HG03342 (cell line): ENCODE results near the gene GCNT4.
"Not testable (repeated sequence)": the region's sequence is repeated elsewhere in the genome, so short reads cannot be mapped to it uniquely, and the experiment has no call there.

ENCODE experiments used
- ATAC-seq: cut with Tn5 transposase; IDR thresholded peaks from one replicate; pipeline ENCODE4 v1.9.1; 2021; ENCODE audit warnings: mild to moderate bottlenecking, moderate library complexity; ENCODE audit not compliant: unreplicated experiment

The GCNT4 gene

GRCh38 chr5:75052192-75053053 is at the start of gene GCNT4:
Gene GCNT4, minus strand, starts transcription at chr5:75052558. Its CDS starts 22,521 bp downstream, at chr5:75030037.
- no peak for ATAC-seq

- ATAC-seq = not testable (repeated sequence)
These were observed 43.6 kb upstream of the GCNT4 start for GRCh38 chr5:75095956-75096355.

- no peak for ATAC-seq
These were observed 39.2 kb upstream of the GCNT4 start for GRCh38 chr5:75091597-75091996.

GRCh38 chr5:75089662-75090061 is 37.3 kb upstream of the GCNT4 start:
- no peak for ATAC-seq

GRCh38 chr5:75089137-75089536 is 36.8 kb upstream of the GCNT4 start:
- ATAC-seq = no peak

- no peak for ATAC-seq
These were observed 36.3 kb upstream of the GCNT4 start for GRCh38 chr5:75088648-75089047.

- ATAC-seq = no peak
These were observed 29.2 kb upstream of the GCNT4 start for GRCh38 chr5:75081510-75081909.

GRCh38 chr5:75079346-75079745 is 27.0 kb upstream of the GCNT4 start:
- not testable (repeated sequence) for ATAC-seq

GRCh38 chr5:75078027-75078426 is 25.7 kb upstream of the GCNT4 start:
- ATAC-seq = no peak

GRCh38 chr5:75072061-75072460 is 19.7 kb upstream of the GCNT4 start:
- ATAC-seq = no peak

GRCh38 chr5:75071100-75071499 is 18.7 kb upstream of the GCNT4 start:
- ATAC-seq = no peak

GRCh38 chr5:75067434-75067833 is 15.1 kb upstream of the GCNT4 start:
- no peak for ATAC-seq

GRCh38 chr5:75062925-75063531 is 10.7 kb upstream of the GCNT4 start:
- ATAC-seq = no peak

- no peak for ATAC-seq
These were observed 7.7 kb upstream of the GCNT4 start for GRCh38 chr5:75059912-75060545.

- no peak for ATAC-seq
These were observed 6.7 kb upstream of the GCNT4 start for GRCh38 chr5:75058986-75059535.

GRCh38 chr5:75057561-75057960 is 5.2 kb upstream of the GCNT4 start:
- no peak for ATAC-seq

GRCh38 chr5:75055727-75056144 is 3.4 kb upstream of the GCNT4 start:
- no peak for ATAC-seq

GRCh38 chr5:75054134-75054930 is 2.0 kb upstream of the GCNT4 start:
- no peak for ATAC-seq

- ATAC-seq = no peak
These were observed 1.2 kb upstream of the GCNT4 start for GRCh38 chr5:75053304-75054133.

- ATAC-seq = no peak
These were observed 621 bp upstream of the GCNT4 start for GRCh38 chr5:75053054-75053303.
